Peyer's patch (tissue), 4 donors: ENCODE data around the gene CHST11. TPM values are rescaled to one million over a fixed set of nuclear protein-coding genes. Genes with fewer than 3 reads are reported as not detected.
A peak's percentile ranks its signal among the peaks of the same experiment; 100 is the strongest.

Experiments
- DNase-seq, 3 donors: peaks; one replicate each; pipeline ENCODE4 v3.0.0-alpha.2; 2017 to 2019
- H3K27ac ChIP-seq, 4 donors: fragments of 200-600 bp; sonication (generic); one replicate each; pipeline ENCODE4 v1.5.1; 2016 to 2019
- H3K27me3 ChIP-seq, 2 donors: fragments of 200-600 bp; sonication (generic); one replicate each; pipeline ENCODE4 v1.5.1; 2019
- H3K36me3 ChIP-seq, 3 donors: fragments of 200-600 bp; sonication (generic); one replicate each; pipeline ENCODE4 v1.5.1; 2016 to 2019
- H3K4me1 ChIP-seq, 4 donors: fragments of 200-600 bp; sonication (generic); one replicate each; pipeline ENCODE4 v1.5.1; 2016 to 2019
- H3K4me3 ChIP-seq, 4 donors: fragments of 200-600 bp; sonication (generic); 1 replicate in 3 of 4; 2 replicates in 1 of 4; pipeline ENCODE4 v1.5.1; 2016 to 2019; ENCODE audit warnings: mild to moderate bottlenecking in 1 of 4
- H3K9me3 ChIP-seq, 4 donors: fragments of 200-600 bp; sonication (generic); one replicate each; pipeline ENCODE4 v1.5.1; 2016 to 2019; ENCODE audit warnings: mild to moderate bottlenecking in 1 of 4
- CTCF ChIP-seq, 6 experiments: fragments of 450-650 bp in 4 of 6; fragments of 200-600 bp in 2 of 6; sonication (generic) in 1 of 6; IDR thresholded peaks; one replicate each; pipeline ENCODE4 v1.5.1; 2017 to 2019; ENCODE audit warnings: antibody characterized with exemption in 6 of 6, mild to moderate bottlenecking in 3 of 6, moderate library complexity in 1 of 6
- POLR2A ChIP-seq, 2 donors: fragments of 450-650 bp; IDR thresholded peaks; one replicate each; pipeline ENCODE4 v1.5.1; 2017; ENCODE audit warnings: antibody characterized with exemption in 2 of 2, mild to moderate bottlenecking in 2 of 2, moderate library complexity in 2 of 2
- total RNA-seq, 4 donors: library from RNA; depleted of rRNA; stranded (reverse); fragments of >200 nt; gene quantifications; one replicate each; pipeline ENCODE4 v1.1.0, GENCODE V29; 2016

Gene CHST11
- total RNA-seq, 4 donors from 2014 or later: 9.9 to 119 (median 15.6) TPM

GRCh38 chr12:104738331-104738730, 281.6 kb downstream of the CHST11 start:
- H3K4me1 ChIP-seq: peaks cover 0 to 25% (median 10%) of the 10 kb centered on the region in 4 donors
- H3K27ac ChIP-seq: peak overlapping the region in 1 of 4 donors; percentile 72
- no peaks in the 10 kb centered on the region for H3K9me3 ChIP-seq
- H3K36me3 ChIP-seq: no peaks in the 10 kb centered on the region
- H3K4me3 ChIP-seq: no peak overlapping the region
- no peaks in the 10 kb centered on the region for H3K27me3 ChIP-seq
- DNase-seq: no peak
- TF ChIP-seq CTCF (IDR thresholded peaks at IDR 0.05): no peak
- TF ChIP-seq POLR2A (IDR thresholded peaks at IDR 0.05): no peak

- H3K27me3 ChIP-seq: no peaks in the 10 kb centered on the region
- H3K27ac ChIP-seq: peak overlapping the region in 3 of 4 donors; percentile 12 to 72 (median 16)
- no peak for TF ChIP-seq POLR2A (IDR thresholded peaks at IDR 0.05)
- no peak for TF ChIP-seq CTCF (IDR thresholded peaks at IDR 0.05)
- DNase-seq: no peak
- no peaks in the 10 kb centered on the region for H3K9me3 ChIP-seq
- H3K4me3 ChIP-seq: no peak overlapping the region
- H3K4me1 ChIP-seq: peaks cover 0 to 25% (median 10%) of the 10 kb centered on the region in 4 donors
- H3K36me3 ChIP-seq: no peaks in the 10 kb centered on the region
Observed at GRCh38 chr12:104738776-104739642, 282.3 kb downstream of the CHST11 start.

GRCh38 chr12:104740668-104741067, 283.9 kb downstream of the CHST11 start:
- peak overlapping the region; percentile 48 to 72 (median 54) for H3K27ac ChIP-seq
- peaks cover 0 to 25% (median 10%) of the 10 kb centered on the region in 4 donors for H3K4me1 ChIP-seq
- H3K9me3 ChIP-seq: no peaks in the 10 kb centered on the region

GRCh38 chr12:104741077-104741476, 284.3 kb downstream of the CHST11 start:
- no peaks in the 10 kb centered on the region for H3K27me3 ChIP-seq
- H3K36me3 ChIP-seq: no peaks in the 10 kb centered on the region
- H3K9me3 ChIP-seq: no peaks in the 10 kb centered on the region
- no peak overlapping the region for H3K4me3 ChIP-seq
- no peak for DNase-seq
- peaks cover 0 to 25% (median 10%) of the 10 kb centered on the region in 4 donors for H3K4me1 ChIP-seq
- H3K27ac ChIP-seq: peak overlapping the region; percentile 15 to 72 (median 52)
- no peak for TF ChIP-seq CTCF (IDR thresholded peaks at IDR 0.05)
- no peak for TF ChIP-seq POLR2A (IDR thresholded peaks at IDR 0.05)

More at GRCh38 chr12:104740668-104741067, 283.9 kb downstream of the CHST11 start:
- DNase-seq: peak in 2 of 3 donors; percentile 73 to 79
- Histone ChIP-seq H3K4me3 (no peak overlapping the region), H3K27me3 (no peaks in the 10 kb centered on the region), H3K36me3 (no peaks in the 10 kb centered on the region)
- TF ChIP-seq POLR2A (IDR thresholded peaks at IDR 0.05): no peak
- no peak for TF ChIP-seq CTCF (IDR thresholded peaks at IDR 0.05)

GRCh38 chr12:104741497-104742367, 285.0 kb downstream of the CHST11 start:
- DNase-seq: no peak
- H3K4me3 ChIP-seq: no peak overlapping the region
- H3K36me3 ChIP-seq: no peaks in the 10 kb centered on the region
- peak overlapping the region; percentile 15 to 72 (median 52) for H3K27ac ChIP-seq
- peaks cover 0 to 25% (median 10%) of the 10 kb centered on the region in 4 donors for H3K4me1 ChIP-seq
- no peaks in the 10 kb centered on the region for H3K27me3 ChIP-seq
- H3K9me3 ChIP-seq: no peaks in the 10 kb centered on the region
- TF ChIP-seq POLR2A (IDR thresholded peaks at IDR 0.05) (no peak), CTCF (IDR thresholded peaks at IDR 0.05) (no peak)
